NCI-H1092 (cell line): ENCODE measurements around the gene OPN1SW.

Source experiments
- DNase-seq: peaks from one replicate; lab custom pipeline; 2025; lab: John Stamatoyannopoulos, UW

OPN1SW gene

GRCh38 chr7:128758553-128758952 lies 17.0 kb downstream of the OPN1SW start:
- no peak for DNase-seq

GRCh38 chr7:128757203-128757602 lies 18.4 kb downstream of the OPN1SW start:
- no peak for DNase-seq

- DNase-seq, result peak; percentile 70
Observed at GRCh38 chr7:128755819-128756476, 19.6 kb downstream of the OPN1SW start.

- DNase-seq, result no peak
Observed at GRCh38 chr7:128755075-128755818, 20.3 kb downstream of the OPN1SW start.

- DNase-seq, result no peak
Observed at GRCh38 chr7:128752251-128752650, 23.3 kb downstream of the OPN1SW start.

GRCh38 chr7:128747327-128748079 lies 28.1 kb downstream of the OPN1SW start:
- no peak for DNase-seq

- DNase-seq, result no peak
Observed at GRCh38 chr7:128745706-128746105, 29.9 kb downstream of the OPN1SW start.

GRCh38 chr7:128744366-128744905 lies 31.2 kb downstream of the OPN1SW start:
- DNase-seq, result no peak

GRCh38 chr7:128743112-128743772 lies 32.4 kb downstream of the OPN1SW start:
- no peak for DNase-seq

- no peak for DNase-seq
Observed at GRCh38 chr7:128742206-128742605, 33.4 kb downstream of the OPN1SW start.

- no peak for DNase-seq
Observed at GRCh38 chr7:128741491-128741890, 34.1 kb downstream of the OPN1SW start.

GRCh38 chr7:128740996-128741395 lies 34.6 kb downstream of the OPN1SW start:
- no peak for DNase-seq

GRCh38 chr7:128739990-128740682 lies 35.5 kb downstream of the OPN1SW start:
- no peak for DNase-seq

GRCh38 chr7:128739048-128739962 lies 36.3 kb downstream of the OPN1SW start, which contains the start of gene CALU:
Gene CALU (plus strand): TSS chr7:128739359. CDS start chr7:128748584, 9,225 bp downstream.
- DNase-seq, result peak; percentile 96

GRCh38 chr7:128738570-128739047 lies 37.0 kb downstream of the OPN1SW start:
- DNase-seq, result no peak

- DNase-seq, result no peak
Observed at GRCh38 chr7:128737867-128738385, 37.7 kb downstream of the OPN1SW start.

- no peak for DNase-seq
Observed at GRCh38 chr7:128737441-128737840, 38.2 kb downstream of the OPN1SW start.

GRCh38 chr7:128735436-128735835 lies 40.2 kb downstream of the OPN1SW start:
- no peak for DNase-seq

GRCh38 chr7:128734890-128735289 lies 40.7 kb downstream of the OPN1SW start:
- no peak for DNase-seq

- no peak for DNase-seq
Observed at GRCh38 chr7:128733278-128733645, 42.3 kb downstream of the OPN1SW start.
